ENCODE measurements around the gene COL3A1.

The COL3A1 gene

DNA sequence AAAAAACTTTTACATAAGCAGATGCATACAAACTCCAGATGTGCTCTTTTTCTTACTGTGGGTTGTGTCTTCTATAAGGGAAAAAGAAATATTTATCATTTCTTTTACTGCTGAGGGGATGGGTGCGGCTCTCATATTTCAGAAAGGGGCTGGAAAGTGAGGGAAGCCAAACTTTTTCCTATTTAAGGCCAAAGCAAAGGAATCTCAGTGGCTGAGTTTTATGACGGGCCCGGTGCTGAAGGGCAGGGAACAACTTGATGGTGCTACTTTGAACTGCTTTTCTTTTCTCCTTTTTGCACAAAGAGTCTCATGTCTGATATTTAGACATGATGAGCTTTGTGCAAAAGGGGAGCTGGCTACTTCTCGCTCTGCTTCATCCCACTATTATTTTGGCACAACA lies at the start of gene COL3A1:
COL3A1 (plus strand) TSS at position 210 of the 400 bp plus-strand sequence; CDS start at position 327, 117 bp downstream.
- peak within 1 kb of the TSS; percentile 74 for H3K4me3 ChIP-seq (replicated peaks; ENCODE audit: low read depth, low read length)
- TF ChIP-seq, protein P1, sequence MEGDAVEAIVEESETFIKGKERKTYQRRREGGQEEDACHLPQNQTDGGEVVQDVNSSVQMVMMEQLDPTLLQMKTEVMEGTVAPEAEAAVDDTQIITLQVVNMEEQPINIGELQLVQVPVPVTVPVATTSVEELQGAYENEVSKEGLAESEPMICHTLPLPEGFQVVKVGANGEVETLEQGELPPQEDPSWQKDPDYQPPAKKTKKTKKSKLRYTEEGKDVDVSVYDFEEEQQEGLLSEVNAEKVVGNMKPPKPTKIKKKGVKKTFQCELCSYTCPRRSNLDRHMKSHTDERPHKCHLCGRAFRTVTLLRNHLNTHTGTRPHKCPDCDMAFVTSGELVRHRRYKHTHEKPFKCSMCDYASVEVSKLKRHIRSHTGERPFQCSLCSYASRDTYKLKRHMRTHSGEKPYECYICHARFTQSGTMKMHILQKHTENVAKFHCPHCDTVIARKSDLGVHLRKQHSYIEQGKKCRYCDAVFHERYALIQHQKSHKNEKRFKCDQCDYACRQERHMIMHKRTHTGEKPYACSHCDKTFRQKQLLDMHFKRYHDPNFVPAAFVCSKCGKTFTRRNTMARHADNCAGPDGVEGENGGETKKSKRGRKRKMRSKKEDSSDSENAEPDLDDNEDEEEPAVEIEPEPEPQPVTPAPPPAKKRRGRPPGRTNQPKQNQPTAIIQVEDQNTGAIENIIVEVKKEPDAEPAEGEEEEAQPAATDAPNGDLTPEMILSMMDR (IDR thresholded peaks at IDR 0.05; ENCODE audit: low read depth, low read length, missing control alignments) = no peak
- peak; percentile 89 for DNase-seq (ENCODE audit: extremely low read depth, low read depth)

DNA sequence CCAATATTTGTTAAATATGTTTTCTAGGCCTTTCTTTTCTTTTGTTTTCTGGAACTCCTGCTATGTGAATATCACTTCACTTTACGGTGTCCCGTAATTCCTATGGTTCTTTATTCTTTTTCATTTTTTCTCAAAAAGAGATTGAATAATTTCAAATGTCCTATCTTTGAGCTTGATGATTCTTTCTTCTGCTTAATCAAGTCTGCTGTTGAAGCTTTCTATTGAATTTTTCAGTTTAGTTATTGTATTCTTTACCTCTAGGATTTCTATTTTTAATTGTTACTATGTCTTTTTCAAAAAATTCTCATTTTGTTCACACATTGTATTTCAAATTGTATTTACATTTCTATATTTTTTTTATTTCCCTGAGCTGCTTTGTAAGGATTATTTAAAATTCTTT lies 45.5 kb upstream of the COL3A1 start:
- no peak for DNase-seq (ENCODE audit: extremely low read depth, low read depth)
- no peak overlapping the region for H3K4me3 ChIP-seq (replicated peaks; ENCODE audit: low read depth, low read length)
- TF ChIP-seq, protein P1 (IDR thresholded peaks at IDR 0.05; ENCODE audit: low read depth, low read length, missing control alignments) = no peak

- H3K4me3 ChIP-seq (replicated peaks; ENCODE audit: low read depth, low read length) = no peak overlapping the region
- DNase-seq (ENCODE audit: extremely low read depth, low read depth) = no peak
- TF ChIP-seq, protein P1 (IDR thresholded peaks at IDR 0.05; ENCODE audit: low read depth, low read length, missing control alignments) = no peak
Observed at GRCh38 chr2:188931361-188931760, 42.8 kb upstream of the COL3A1 start.

DNA sequence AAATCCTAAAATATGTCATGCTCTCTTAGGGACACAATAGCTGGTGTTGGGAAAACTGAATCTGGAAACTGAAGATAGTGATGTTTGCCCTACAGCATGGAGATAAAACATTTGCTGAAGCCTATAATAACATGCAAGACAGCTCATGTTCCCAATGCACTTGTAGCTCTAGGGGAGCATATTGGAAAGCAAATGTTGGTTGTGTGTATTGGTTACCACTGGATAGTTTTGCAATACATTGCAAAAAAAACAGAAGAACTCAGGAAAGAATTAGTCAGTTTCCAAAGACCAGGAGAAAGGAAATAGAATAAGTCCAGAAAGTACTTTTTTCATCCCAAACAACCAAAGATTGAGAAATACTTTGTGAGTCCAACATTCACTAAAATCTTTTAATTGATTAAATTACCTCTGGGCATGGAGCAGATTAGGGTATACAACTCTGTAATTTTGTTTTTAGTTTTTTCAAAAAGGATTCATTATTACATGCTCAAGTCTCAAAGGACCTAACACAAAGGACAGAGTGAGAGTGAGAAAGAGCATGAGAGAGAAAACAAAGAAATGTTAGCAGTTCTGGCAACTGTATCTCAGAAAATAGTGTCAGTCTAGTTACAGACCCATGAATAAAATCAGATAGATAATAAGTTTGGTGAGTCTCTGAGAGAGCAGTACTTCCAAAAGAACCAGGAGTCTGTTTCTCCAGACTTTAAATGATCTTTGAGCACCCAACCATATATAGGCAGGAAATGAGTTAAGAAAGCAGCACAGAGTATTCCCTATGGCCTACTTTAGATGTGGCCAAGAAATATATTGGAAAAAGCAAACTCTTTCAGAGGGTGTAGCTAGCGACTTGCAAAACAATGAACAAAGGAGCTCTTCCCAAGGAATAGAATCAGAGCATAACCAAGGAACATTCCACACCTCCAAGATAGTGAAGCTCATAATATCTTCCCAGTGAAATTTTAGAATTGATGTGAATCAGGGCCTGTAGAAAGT lies 36.6 kb upstream of the COL3A1 start:
- DNase-seq (ENCODE audit: extremely low read depth, low read depth) = no peak
- H3K4me3 ChIP-seq (replicated peaks; ENCODE audit: low read depth, low read length) = no peak overlapping the region
- TF ChIP-seq, protein P1 (IDR thresholded peaks at IDR 0.05; ENCODE audit: low read depth, low read length, missing control alignments) = no peak

- TF ChIP-seq, protein P1 (IDR thresholded peaks at IDR 0.05; ENCODE audit: low read depth, low read length, missing control alignments) = no peak
- no peak for DNase-seq (ENCODE audit: extremely low read depth, low read depth)
- H3K4me3 ChIP-seq (replicated peaks; ENCODE audit: low read depth, low read length) = no peak overlapping the region
Observed at GRCh38 chr2:188940171-188940570, 34.0 kb upstream of the COL3A1 start.

DNA sequence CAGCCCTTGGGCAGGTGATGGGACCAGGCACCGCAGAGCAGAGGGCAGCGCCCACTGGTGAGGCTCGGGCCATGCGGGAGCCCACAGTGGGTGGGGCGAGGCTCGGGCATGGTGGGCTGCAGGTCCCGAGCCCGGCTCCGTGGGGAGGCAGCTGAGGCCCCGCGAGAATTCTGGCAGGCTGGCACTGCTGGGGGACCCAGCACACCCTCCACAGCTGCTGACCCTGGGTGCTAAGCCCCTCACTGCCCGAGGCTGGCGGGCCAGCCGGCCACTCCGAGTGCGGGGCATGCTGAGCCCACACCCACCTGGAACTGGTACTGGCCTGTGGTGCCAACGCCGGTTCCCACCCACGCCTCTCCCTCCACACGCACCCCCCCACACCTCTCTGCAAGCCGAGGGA lies 29.7 kb upstream of the COL3A1 start:
- TF ChIP-seq, protein P1 (IDR thresholded peaks at IDR 0.05; ENCODE audit: low read depth, low read length, missing control alignments) = no peak
- DNase-seq (ENCODE audit: extremely low read depth, low read depth) = no peak
- H3K4me3 ChIP-seq (replicated peaks; ENCODE audit: low read depth, low read length) = no peak overlapping the region
